HCT116 (cell line): ENCODE data around the gene GOLIM4.

ENCODE experiments used
- CBX3 ChIP-seq: IDR thresholded peaks from 2 replicates; pipeline ENCODE4 v1.6.1; 2012; ENCODE audit warnings: low read depth
- CEBPB ChIP-seq: IDR thresholded peaks from 2 replicates; pipeline ENCODE4 v1.6.1; 2012; ENCODE audit warnings: low read depth
- ELF1 ChIP-seq: IDR thresholded peaks from 2 replicates; pipeline ENCODE4 v1.6.1; 2012; ENCODE audit warnings: low read depth, borderline replicate concordance
- EZH2 ChIP-seq: fragments of 200-600 bp; sonication (generic); IDR thresholded peaks from 2 replicates; pipeline ENCODE4 v1.6.1; 2017; ENCODE audit warnings: antibody characterized with exemption, mixed run types
- EZH2phosphoT487 ChIP-seq: fragments of 200-600 bp; IDR thresholded peaks from 2 replicates; pipeline ENCODE4 v1.6.1; 2018; ENCODE audit warnings: antibody characterized with exemption, borderline replicate concordance
- POLR2A ChIP-seq: IDR thresholded peaks from 2 replicates; pipeline ENCODE4 v1.7.0; 2011; ENCODE audit warnings: borderline replicate concordance; ENCODE audit not compliant: insufficient read depth, insufficient read length; ENCODE audit errors: extremely low read depth
- POLR2AphosphoS5 ChIP-seq: IDR thresholded peaks from 2 replicates; pipeline ENCODE4 v1.6.1; 2011; ENCODE audit warnings: mild to moderate bottlenecking, low read depth, low read length, moderate library complexity
- RAD21 ChIP-seq: IDR thresholded peaks from 2 replicates; pipeline ENCODE4 v1.6.1; 2012; ENCODE audit warnings: low read depth, mild to moderate bottlenecking
- ZNF274 ChIP-seq: fragments of 200-500 bp; sonication (Bioruptor generic); IDR thresholded peaks from 2 replicates; pipeline ENCODE4 v1.6.1; 2014; ENCODE audit warnings: mild to moderate bottlenecking, low read depth, low read length, inconsistent platforms
- TF ChIP-seq, protein P1 (sequence below), 3 experiments: fragments of 200-600 bp in 1 of 3; sonication (generic) in 1 of 3; IDR thresholded peaks in 2 of 3; conservative IDR thresholded peaks in 1 of 3; 2 replicates each; pipeline ENCODE4 v1.5.1; 2012 to 2017; ENCODE audit warnings: low read depth in 2 of 3, low read length in 2 of 3, antibody characterized with exemption in 1 of 3, borderline replicate concordance in 1 of 3, control low read depth in 1 of 3, mild to moderate bottlenecking in 1 of 3, mixed read lengths in 1 of 3, mixed run types in 1 of 3, moderate library complexity in 1 of 3; ENCODE audit not compliant: insufficient read depth in 1 of 3
- TF ChIP-seq, protein P2 (sequence below): IDR thresholded peaks from 2 replicates; pipeline ENCODE4 v1.6.1; 2012
- TF ChIP-seq, protein P3 (sequence below): IDR thresholded peaks from 2 replicates; pipeline ENCODE4 v1.6.1; 2012; ENCODE audit warnings: low read depth

DNA sequence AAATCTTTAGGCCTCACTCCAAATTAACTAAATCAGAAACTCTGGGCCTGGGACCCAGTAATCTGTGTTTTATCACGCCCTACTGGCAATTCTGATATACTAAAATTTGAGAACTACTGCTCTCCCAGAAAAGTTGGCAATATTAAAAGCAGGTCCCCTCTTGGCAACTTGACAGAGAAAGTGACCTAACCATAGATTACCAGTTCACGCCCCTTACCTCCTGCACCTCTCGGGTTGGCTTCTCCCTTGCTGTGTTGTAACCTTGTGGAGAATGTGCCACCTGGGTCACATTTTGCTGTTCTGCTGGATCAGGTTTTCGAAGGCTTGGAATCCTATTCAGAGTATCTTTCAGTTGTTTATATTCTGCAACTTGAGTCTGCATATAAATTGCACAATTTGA, 59.1 kb downstream of the GOLIM4 start:
- TF ChIP-seq EZH2, result no peak
- no peak for TF ChIP-seq POLR2A
- no peak for TF ChIP-seq ZNF274
- no peak for TF ChIP-seq EZH2phosphoT487
- no peak for TF ChIP-seq CBX3
- TF ChIP-seq CEBPB, result no peak
- no peak for TF ChIP-seq POLR2AphosphoS5
- TF ChIP-seq, protein P1, sequence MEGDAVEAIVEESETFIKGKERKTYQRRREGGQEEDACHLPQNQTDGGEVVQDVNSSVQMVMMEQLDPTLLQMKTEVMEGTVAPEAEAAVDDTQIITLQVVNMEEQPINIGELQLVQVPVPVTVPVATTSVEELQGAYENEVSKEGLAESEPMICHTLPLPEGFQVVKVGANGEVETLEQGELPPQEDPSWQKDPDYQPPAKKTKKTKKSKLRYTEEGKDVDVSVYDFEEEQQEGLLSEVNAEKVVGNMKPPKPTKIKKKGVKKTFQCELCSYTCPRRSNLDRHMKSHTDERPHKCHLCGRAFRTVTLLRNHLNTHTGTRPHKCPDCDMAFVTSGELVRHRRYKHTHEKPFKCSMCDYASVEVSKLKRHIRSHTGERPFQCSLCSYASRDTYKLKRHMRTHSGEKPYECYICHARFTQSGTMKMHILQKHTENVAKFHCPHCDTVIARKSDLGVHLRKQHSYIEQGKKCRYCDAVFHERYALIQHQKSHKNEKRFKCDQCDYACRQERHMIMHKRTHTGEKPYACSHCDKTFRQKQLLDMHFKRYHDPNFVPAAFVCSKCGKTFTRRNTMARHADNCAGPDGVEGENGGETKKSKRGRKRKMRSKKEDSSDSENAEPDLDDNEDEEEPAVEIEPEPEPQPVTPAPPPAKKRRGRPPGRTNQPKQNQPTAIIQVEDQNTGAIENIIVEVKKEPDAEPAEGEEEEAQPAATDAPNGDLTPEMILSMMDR (IDR thresholded peaks at IDR 0.05 in 2 of 3, conservative IDR thresholded peaks at IDR 0.05 in 1 of 3; ENCODE audit: borderline replicate concordance in 1 of 3, insufficient read depth in 1 of 3, low read depth in 2 of 3, low read length in 2 of 3), result no peak
- TF ChIP-seq, protein P2, sequence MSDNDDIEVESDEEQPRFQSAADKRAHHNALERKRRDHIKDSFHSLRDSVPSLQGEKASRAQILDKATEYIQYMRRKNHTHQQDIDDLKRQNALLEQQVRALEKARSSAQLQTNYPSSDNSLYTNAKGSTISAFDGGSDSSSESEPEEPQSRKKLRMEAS, result no peak
- TF ChIP-seq, protein P3, sequence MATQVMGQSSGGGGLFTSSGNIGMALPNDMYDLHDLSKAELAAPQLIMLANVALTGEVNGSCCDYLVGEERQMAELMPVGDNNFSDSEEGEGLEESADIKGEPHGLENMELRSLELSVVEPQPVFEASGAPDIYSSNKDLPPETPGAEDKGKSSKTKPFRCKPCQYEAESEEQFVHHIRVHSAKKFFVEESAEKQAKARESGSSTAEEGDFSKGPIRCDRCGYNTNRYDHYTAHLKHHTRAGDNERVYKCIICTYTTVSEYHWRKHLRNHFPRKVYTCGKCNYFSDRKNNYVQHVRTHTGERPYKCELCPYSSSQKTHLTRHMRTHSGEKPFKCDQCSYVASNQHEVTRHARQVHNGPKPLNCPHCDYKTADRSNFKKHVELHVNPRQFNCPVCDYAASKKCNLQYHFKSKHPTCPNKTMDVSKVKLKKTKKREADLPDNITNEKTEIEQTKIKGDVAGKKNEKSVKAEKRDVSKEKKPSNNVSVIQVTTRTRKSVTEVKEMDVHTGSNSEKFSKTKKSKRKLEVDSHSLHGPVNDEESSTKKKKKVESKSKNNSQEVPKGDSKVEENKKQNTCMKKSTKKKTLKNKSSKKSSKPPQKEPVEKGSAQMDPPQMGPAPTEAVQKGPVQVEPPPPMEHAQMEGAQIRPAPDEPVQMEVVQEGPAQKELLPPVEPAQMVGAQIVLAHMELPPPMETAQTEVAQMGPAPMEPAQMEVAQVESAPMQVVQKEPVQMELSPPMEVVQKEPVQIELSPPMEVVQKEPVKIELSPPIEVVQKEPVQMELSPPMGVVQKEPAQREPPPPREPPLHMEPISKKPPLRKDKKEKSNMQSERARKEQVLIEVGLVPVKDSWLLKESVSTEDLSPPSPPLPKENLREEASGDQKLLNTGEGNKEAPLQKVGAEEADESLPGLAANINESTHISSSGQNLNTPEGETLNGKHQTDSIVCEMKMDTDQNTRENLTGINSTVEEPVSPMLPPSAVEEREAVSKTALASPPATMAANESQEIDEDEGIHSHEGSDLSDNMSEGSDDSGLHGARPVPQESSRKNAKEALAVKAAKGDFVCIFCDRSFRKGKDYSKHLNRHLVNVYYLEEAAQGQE, result no peak
- no peak for TF ChIP-seq ELF1
- no peak for TF ChIP-seq RAD21
